ENCODE results near the gene KIR2DL4. TPM values are rescaled to one million over a fixed set of nuclear protein-coding genes. Genes with fewer than 3 reads are reported as not detected.
"Not testable (repeated sequence)": the region's sequence is repeated elsewhere in the genome, so short reads cannot be mapped to it uniquely, and the experiment has no call there.

The KIR2DL4 gene
- under 1 TPM in 1 of 2 donors, not detected in 1; 0.25 TPM for total RNA-seq

DNA sequence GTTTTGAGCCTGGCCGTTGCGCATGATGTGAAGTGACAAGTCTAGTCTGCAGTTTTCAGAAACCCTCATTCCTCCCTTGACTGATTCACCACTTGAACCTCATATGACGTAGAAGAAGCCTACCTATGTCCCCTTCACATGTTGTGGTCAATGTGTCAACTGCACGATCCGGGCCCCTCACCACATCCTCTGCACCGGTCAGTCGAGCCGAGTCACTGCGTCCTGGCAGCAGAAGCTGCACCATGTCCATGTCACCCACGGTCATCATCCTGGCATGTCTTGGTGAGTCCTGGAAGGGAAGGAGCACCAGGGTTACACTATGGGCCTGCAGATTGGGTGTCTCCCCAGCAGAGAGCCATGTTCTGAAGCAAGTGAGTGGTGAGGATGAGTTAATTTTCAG, at the start of gene KIR2DL4:
Gene KIR2DL4, plus strand, starts transcription at position 201 of the 400 bp plus-strand sequence. Its CDS starts 42 bp downstream, at position 243.
- DNase-seq (ENCODE audit: low spot score in 2 of 2): no peak
- peaks cover 0 to 6% of the 10 kb centered on the region in 2 donors for H3K36me3 Mint-ChIP-seq
- no peak for ATAC-seq
- peaks cover 4 to 25% of the 10 kb centered on the region in 2 donors for H3K9me3 Mint-ChIP-seq
- no peak within 1 kb of the TSS for H3K27ac Mint-ChIP-seq

DNA sequence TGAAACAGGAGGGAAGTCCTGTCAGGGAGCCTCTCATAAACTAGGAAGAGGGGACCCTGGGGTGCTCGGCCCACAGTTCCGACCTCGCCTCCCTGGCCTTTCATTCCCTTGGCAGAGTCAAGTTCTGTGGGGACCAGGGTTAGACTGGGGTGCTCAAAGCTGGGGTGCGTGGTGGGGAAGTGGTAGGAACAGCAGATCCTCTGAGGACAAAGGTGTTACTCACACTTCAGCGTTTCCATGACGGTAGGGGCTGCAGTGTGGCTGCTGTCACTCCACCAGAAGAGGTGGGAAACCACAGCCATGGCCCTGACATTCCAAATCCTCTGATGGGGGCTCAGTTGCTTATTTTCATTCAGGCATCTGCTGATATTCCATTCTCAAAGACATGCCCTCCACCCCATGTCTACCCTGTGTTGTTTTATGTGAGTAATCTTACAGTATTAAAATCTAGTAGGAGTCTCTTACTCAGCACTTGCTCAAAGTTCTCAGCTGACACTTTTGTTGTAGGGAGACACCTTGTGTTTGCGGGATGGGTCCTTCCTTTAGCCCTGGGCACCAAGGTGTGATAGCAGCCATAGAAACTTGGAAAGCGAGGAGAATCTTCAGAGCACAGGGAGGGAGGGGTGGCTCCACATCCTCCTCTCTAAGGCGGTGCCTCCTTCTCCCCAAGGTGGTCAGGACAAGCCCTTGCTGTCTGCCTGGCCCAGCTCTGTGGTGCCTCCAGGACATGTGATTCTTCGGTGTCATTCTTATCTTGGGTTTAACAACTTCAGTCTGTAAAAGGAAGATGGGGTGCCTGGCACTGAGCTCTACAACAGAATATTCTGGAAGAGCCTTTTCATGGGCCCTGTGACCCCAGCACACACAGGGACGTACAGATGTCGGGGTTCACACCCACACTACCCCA, 47.0 kb upstream of the KIR2DL4 start:
- not testable (repeated sequence) for H3K9me3 Mint-ChIP-seq; DNase-seq (ENCODE audit: low spot score in 2 of 2); H3K36me3 Mint-ChIP-seq; H3K27ac Mint-ChIP-seq; ATAC-seq

DNA sequence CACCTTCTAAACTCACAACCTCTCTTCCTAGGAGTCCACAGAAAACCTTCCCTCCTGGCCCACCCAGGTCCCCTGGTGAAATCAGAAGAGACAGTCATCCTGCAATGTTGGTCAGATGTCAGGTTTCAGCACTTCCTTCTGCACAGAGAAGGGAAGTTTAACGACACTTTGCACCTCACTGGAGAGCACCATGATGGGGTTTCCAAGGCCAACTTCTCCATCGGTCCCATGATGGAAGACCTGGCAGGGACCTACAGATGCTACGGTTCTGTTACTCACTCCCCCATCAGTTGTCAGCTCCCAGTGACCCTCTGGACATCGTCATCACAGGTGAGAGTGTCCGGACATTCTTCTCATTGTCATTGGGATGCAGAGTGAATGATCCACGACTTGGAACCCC, 44.8 kb upstream of the KIR2DL4 start:
- not testable (repeated sequence) for H3K36me3 Mint-ChIP-seq; H3K27ac Mint-ChIP-seq; H3K9me3 Mint-ChIP-seq; DNase-seq (ENCODE audit: low spot score in 2 of 2); ATAC-seq

DNA sequence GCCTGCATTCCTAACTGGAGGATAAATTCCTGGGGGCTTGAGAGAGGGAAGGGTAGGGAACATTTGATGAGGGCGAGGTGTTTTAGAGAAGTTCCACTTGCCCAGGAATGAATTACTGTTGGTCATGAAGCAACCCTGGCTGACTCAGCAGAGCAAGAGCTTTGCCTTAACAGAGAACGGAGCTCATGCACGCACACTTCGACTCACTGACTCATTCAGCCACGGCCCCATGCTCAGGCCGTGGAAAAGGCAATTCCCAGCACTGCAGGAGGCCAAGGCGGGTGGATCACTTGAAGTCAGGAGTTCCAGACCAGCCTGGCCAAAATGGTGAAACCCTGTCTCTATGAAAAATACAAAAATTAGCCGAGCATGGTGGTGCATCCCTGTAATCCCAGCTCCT, 39.2 kb upstream of the KIR2DL4 start:
- not testable (repeated sequence) for ATAC-seq; DNase-seq (ENCODE audit: low spot score in 2 of 2); H3K9me3 Mint-ChIP-seq; H3K27ac Mint-ChIP-seq; H3K36me3 Mint-ChIP-seq

DNA sequence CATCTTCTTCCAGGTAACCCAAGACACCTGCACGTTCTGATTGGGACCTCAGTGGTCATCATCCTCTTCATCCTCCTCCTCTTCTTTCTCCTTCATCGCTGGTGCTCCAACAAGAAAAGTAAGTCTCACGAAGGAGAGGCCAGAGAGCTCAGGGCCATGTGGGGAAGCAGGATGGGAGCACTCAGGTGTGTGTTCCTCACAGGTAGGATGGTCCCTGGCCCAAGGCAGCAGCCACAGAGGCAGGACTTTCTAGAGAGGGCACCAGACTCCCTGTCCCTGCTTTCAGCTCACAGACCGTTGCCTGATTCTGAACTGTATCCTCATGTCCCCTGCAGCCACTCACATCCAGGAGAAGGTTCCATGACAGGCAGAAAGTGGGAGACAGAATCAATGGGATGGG, 36.9 kb upstream of the KIR2DL4 start:
- not testable (repeated sequence) for H3K9me3 Mint-ChIP-seq; H3K36me3 Mint-ChIP-seq; H3K27ac Mint-ChIP-seq; DNase-seq (ENCODE audit: low spot score in 2 of 2); ATAC-seq

DNA sequence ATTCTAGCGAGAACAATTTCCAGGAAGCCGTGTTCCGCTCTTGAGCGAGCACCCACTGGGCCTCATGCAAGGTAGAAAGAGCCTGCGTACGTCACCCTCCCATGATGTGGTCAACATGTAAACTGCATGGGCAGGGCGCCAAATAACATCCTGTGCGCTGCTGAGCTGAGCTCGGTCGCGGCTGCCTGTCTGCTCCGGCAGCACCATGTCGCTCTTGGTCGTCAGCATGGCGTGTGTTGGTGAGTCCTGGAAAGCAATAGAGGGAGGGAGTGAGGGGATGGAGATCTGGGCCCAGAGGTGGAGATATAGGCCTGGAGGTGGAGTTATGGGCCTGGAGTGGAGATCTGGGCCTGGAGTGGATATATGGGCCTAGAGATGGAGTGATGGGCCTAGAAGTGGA, 33.8 kb upstream of the KIR2DL4 start, which contains the start of gene KIR2DL1:
Gene KIR2DL1, plus strand, starts transcription at position 148 of the 400 bp plus-strand sequence. Its CDS starts 58 bp downstream, at position 206.
- not testable (repeated sequence) for H3K27ac Mint-ChIP-seq; ATAC-seq; DNase-seq (ENCODE audit: low spot score in 2 of 2); H3K36me3 Mint-ChIP-seq; H3K9me3 Mint-ChIP-seq

DNA sequence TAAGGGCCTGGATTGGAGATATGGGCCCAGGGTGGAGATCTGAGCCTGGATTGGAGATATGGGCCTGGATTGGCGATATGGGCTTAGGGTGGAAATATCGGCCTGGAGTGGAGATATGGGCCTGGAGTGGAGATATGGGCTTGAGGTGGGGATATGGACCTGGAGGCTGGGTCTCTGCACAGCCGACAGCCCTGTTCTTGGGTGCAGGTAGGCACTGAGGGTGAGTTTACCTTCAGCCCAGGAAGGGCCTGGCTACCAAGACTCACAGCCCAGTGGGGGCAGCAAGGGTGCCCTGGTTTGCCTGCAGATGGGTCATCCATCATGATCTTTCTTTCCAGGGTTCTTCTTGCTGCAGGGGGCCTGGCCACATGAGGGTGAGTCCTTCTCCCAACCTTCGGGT, 32.9 kb upstream of the KIR2DL4 start:
- not testable (repeated sequence) for H3K9me3 Mint-ChIP-seq; DNase-seq (ENCODE audit: low spot score in 2 of 2); ATAC-seq; H3K36me3 Mint-ChIP-seq; H3K27ac Mint-ChIP-seq

DNA sequence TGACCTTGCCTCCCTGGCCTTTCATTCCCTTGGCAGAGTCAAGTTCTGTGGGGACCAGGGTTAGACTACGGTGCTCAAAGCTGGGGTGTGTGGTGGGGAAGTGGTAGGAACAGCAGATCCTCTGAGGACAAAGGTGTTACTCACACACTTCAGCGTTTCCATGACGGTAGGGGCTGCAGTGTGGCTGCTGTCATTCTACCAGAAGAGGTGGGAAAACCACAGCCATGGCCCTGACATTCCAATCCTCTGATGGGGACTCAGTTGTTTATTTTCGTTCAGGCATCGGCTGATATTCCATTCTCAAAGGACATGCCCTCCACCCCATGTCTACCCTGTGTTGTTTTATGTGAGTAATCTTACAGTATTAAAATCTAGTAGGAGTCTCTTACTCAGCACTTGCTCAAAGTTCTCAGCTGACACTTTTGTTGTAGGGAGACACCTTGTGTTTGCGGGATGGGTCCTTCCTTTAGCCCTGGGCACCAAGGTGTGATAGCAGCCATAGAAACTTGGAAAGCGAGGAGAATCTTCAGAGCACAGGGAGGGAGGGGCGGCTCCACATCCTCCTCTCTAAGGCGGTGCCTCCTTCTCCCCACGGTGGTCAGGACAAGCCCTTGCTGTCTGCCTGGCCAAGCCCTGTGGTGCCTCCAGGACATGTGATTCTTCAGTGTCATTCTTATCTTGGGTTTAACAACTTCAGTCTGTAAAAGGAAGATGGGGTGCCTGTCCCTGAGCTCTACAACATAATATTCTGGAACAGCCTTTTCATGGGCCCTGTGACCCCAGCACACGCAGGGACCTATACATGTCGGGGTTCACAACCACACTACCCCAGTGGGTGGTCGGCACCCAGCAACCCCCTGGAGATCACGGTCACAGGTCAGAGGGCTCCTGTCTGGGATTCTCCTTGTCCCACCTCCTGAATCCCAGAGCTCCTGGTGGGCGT, 32.1 kb upstream of the KIR2DL4 start:
- not testable (repeated sequence) for ATAC-seq

DNA sequence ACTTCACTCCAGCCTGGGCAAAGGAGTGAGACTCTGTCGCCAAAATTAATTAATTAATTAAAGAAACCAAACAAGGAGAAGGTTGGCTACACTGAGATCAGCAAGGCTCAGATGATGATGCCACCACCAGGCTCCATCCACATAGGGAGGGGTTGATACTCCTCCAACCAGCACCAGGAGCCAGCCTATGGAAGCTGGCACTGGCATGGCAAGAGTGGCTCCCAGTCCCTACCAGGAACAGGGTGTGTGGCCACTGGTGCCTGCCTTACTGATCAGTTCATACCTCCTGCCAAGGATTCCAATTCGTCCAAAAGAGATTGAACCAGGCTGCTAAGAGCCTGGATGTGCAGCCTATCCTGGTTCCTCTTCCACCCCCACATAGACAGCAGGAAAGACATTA, 30.7 kb upstream of the KIR2DL4 start:
- not testable (repeated sequence) for H3K9me3 Mint-ChIP-seq, ATAC-seq

More for the DNA sequence above, 32.1 kb upstream of the KIR2DL4 start:
- not testable (repeated sequence) for H3K9me3 Mint-ChIP-seq; H3K36me3 Mint-ChIP-seq; H3K27ac Mint-ChIP-seq; DNase-seq (ENCODE audit: low spot score in 2 of 2)

DNA sequence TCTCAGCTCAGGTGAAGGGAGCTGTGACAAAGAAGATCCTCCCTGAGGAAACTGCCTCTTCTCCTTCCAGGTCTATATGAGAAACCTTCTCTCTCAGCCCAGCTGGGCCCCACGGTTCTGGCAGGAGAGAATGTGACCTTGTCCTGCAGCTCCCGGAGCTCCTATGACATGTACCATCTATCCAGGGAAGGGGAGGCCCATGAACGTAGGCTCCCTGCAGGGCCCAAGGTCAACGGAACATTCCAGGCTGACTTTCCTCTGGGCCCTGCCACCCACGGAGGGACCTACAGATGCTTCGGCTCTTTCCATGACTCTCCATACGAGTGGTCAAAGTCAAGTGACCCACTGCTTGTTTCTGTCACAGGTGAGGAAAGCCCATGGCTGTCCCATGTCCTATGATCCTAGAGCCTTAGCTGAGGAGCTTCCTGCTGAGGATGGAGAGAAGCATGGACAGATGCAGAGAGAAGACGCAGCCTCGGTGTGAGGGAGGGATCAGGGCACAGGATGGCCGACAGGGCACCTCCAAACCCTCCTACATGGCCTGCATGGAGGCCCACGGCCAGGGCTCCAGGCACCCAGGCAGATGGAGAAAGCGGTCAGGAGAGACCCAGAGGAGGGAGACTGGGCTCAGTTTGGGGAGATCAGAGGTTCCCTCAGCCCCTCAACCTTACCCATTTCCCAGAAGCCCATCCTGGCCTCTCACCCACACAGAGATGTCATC, 28.2 kb upstream of the KIR2DL4 start:
- not testable (repeated sequence) for DNase-seq (ENCODE audit: low spot score in 2 of 2); H3K27ac Mint-ChIP-seq; H3K36me3 Mint-ChIP-seq; ATAC-seq; H3K9me3 Mint-ChIP-seq

More for the DNA sequence above, 30.7 kb upstream of the KIR2DL4 start:
- not testable (repeated sequence) for H3K36me3 Mint-ChIP-seq; DNase-seq (ENCODE audit: low spot score in 2 of 2); H3K27ac Mint-ChIP-seq

DNA sequence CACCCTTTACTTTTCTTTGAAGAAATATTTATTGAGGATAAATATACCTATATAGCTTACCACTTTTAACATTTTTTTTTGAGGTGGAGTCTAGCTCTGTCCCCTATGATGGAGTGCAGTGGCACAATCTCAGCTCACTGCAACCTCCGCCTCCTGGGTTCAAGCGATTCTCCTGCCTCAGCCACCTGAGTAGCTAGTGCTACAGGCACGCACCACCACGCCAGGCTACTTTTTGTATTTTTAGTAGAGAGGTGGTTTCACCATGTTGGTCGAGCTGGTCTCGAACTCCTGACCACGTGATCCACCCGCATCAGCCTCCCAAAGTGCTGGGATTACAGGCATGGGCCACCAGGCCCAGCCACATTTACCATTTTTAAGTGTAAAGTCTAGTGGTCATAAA, 27.6 kb upstream of the KIR2DL4 start:
- not testable (repeated sequence) for H3K9me3 Mint-ChIP-seq; H3K27ac Mint-ChIP-seq; ATAC-seq; H3K36me3 Mint-ChIP-seq; DNase-seq (ENCODE audit: low spot score in 2 of 2)

DNA sequence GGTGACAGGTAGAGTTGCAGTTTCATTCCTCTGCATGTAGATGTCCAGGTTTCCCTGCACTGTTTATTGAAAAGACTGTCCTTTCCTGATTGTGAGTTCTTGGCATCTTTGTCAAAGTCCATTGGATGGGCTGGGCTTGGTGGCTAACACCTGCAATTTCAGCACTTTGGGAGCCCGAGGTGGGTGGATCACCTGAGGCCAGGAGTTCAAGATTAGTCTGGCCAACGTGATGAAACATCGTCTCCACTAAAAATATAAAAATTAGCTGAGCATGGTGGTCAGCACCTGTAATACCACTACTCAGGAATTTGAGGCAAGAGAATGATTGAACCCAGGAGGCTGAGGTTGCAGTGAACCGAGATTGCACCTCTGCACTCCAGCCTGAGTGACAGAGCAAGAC, 25.6 kb upstream of the KIR2DL4 start:
- not testable (repeated sequence) for ATAC-seq; H3K27ac Mint-ChIP-seq; H3K9me3 Mint-ChIP-seq; H3K36me3 Mint-ChIP-seq; DNase-seq (ENCODE audit: low spot score in 2 of 2)

DNA sequence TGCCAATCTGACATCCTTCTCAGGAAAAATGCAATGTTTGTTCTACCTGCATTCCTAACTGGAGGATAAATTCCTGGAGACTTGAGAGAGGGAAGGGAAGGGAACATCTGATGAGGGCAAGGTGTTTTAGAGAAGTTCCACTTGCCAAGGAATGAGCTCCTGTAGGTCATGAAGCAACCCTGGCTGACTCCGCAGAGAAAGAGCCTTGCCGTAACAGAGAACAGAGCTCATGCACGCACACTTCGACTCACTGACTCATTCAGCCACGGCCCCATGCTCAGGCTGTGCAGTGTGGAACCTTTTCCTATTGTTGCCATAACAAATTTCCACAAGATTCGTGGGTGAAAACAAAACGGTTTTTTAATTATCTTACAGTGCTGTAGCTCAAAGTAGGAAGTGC, 24.5 kb upstream of the KIR2DL4 start:
- H3K27ac Mint-ChIP-seq; DNase-seq (ENCODE audit: low spot score in 2 of 2); ATAC-seq; H3K36me3 Mint-ChIP-seq: not testable (repeated sequence)
- H3K9me3 Mint-ChIP-seq: peaks cover 0 to 14% of the 10 kb centered on the region in 2 donors

DNA sequence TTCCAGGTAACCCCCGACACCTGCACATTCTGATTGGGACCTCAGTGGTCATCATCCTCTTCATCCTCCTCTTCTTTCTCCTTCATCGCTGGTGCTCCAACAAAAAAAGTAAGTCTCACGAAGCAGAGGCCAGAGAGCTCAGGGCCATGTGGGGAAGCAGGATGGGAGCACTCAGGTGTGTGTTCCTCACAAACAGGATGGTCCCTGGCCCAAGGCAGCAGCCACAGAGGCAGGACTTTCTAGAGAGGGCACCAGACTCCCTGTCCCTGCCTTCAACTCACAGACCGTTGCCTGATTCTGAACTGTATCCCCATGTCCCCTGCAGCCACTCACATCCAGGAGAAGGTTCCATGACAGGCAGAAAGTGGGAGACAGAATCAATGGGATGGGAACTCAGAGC, 20.5 kb upstream of the KIR2DL4 start:
- H3K27ac Mint-ChIP-seq; H3K36me3 Mint-ChIP-seq; DNase-seq (ENCODE audit: low spot score in 2 of 2); ATAC-seq: not testable (repeated sequence)
- peaks cover 0 to 14% of the 10 kb centered on the region in 2 donors for H3K9me3 Mint-ChIP-seq

DNA sequence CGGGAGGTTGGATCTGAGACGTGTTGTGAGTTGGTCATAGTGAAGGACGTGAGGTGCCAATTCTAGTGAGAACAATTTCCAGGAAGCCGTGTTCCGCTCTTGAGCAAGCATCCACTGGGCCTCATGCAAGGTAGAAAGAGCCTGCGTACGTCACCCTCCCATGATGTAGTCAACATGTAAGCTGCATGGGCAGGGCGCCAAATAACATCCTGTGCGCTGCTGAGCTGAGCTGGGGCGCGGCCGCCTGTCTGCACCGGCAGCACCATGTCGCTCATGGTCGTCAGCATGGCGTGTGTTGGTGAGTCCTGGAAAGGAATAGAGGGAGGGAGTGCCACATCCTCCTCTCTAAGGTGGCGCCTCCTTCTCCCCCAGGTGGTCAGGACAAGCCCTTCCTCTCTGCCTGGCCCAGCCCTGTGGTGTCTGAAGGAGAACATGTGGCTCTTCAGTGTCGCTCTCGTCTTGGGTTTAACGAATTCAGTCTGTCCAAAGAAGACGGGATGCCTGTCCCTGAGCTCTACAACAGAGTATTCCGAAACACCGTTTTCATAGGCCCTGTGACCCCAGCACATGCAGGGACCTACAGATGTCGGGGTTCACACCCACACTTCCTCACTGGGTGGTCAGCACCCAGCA, 17.2 kb upstream of the KIR2DL4 start:
- peaks cover 0 to 13% of the 10 kb centered on the region in 2 donors for H3K9me3 Mint-ChIP-seq
- DNase-seq (ENCODE audit: low spot score in 2 of 2); ATAC-seq; H3K27ac Mint-ChIP-seq; H3K36me3 Mint-ChIP-seq: not testable (repeated sequence)

DNA sequence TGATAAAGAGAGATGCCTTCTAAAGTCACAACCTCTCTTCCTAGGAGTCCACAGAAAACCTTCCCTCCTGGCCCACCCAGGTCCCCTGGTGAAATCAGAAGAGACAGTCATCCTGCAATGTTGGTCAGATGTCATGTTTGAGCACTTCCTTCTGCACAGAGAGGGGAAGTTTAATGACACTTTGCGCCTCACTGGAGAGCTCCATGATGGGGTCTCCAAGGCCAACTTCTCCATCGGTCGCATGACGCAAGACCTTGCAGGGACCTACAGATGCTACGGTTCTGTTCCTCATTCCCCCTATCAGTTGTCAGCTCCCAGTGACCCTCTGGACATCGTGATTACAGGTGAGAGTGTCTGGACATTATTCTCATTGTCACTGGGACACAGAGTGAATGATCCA, 15.3 kb upstream of the KIR2DL4 start:
- H3K9me3 Mint-ChIP-seq; H3K27ac Mint-ChIP-seq; DNase-seq (ENCODE audit: low spot score in 2 of 2); H3K36me3 Mint-ChIP-seq; ATAC-seq: not testable (repeated sequence)
